Effector memory CD4-positive, alpha-beta T cell (primary cell): ENCODE data around the gene ADAM10.
"Not testable (repeated sequence)": the region's sequence is repeated elsewhere in the genome, so short reads cannot be mapped to it uniquely, and the experiment has no call there.

Experiments
- DNase-seq, 3 donors: peaks; one replicate each; pipeline ENCODE4 v3.0.0-alpha.2; 2020
- H3K27ac ChIP-seq: 2 replicates; pipeline ENCODE4 v1.7.0; 2013; ENCODE audit warnings: mild to moderate bottlenecking, low read length, moderate library complexity; ENCODE audit not compliant: insufficient read depth, poor library complexity, severe bottlenecking
- H3K27me3 ChIP-seq: replicated peaks from 2 replicates; pipeline ENCODE4 v1.7.0; 2013; ENCODE audit warnings: mild to moderate bottlenecking, low read length; ENCODE audit not compliant: insufficient read depth, control insufficient read depth, poor library complexity, severe bottlenecking
- H3K36me3 ChIP-seq: 2 replicates; pipeline ENCODE4 v1.7.0; 2013; ENCODE audit warnings: mild to moderate bottlenecking, low read length, moderate library complexity; ENCODE audit not compliant: control insufficient read depth, insufficient read depth
- H3K4me1 ChIP-seq: 2 replicates; pipeline ENCODE4 v1.7.0; 2013; ENCODE audit warnings: low read length, mild to moderate bottlenecking; ENCODE audit not compliant: control insufficient read depth, insufficient read depth, poor library complexity, severe bottlenecking
- H3K4me3 ChIP-seq: 2 replicates; pipeline ENCODE4 v1.7.0; 2013; ENCODE audit warnings: low read length, low read depth, mild to moderate bottlenecking; ENCODE audit not compliant: insufficient read depth, poor library complexity, severe bottlenecking
- H3K9me3 ChIP-seq: 2 replicates; pipeline ENCODE4 v1.7.0; 2013; ENCODE audit warnings: mild to moderate bottlenecking, low read length, moderate library complexity; ENCODE audit not compliant: control insufficient read depth

ADAM10 gene

GRCh38 chr15:58605931-58606530 is 143.5 kb downstream of the ADAM10 start:
- no peak for DNase-seq
- H3K9me3 ChIP-seq: no peaks in the 10 kb centered on the region
- H3K36me3 ChIP-seq: peaks cover 8% of the 10 kb centered on the region
- H3K4me3 ChIP-seq: no peak overlapping the region
- no peak overlapping the region for H3K27ac ChIP-seq
- no peaks in the 10 kb centered on the region for H3K4me1 ChIP-seq
- no peaks in the 10 kb centered on the region for H3K27me3 ChIP-seq

- Histone ChIP-seq H3K36me3 (peaks cover 6% of the 10 kb centered on the region), H3K27ac (no peak overlapping the region)
These were observed 145.0 kb downstream of the ADAM10 start for GRCh38 chr15:58604455-58604923.

GRCh38 chr15:58603927-58604326 is 145.6 kb downstream of the ADAM10 start:
- H3K27me3 ChIP-seq, DNase-seq, H3K4me1 ChIP-seq, H3K4me3 ChIP-seq, H3K9me3 ChIP-seq, H3K36me3 ChIP-seq, H3K27ac ChIP-seq: not testable (repeated sequence)

More at GRCh38 chr15:58604455-58604923, 145.0 kb downstream of the ADAM10 start:
- Histone ChIP-seq H3K4me3 (no peak overlapping the region), H3K4me1 (no peaks in the 10 kb centered on the region), H3K27me3 (no peaks in the 10 kb centered on the region), H3K9me3 (no peaks in the 10 kb centered on the region)
- no peak for DNase-seq

- H3K27me3 ChIP-seq: no peaks in the 10 kb centered on the region
- no peak for DNase-seq
- H3K36me3 ChIP-seq: peaks cover 8% of the 10 kb centered on the region
- H3K4me3 ChIP-seq: no peak overlapping the region
- H3K27ac ChIP-seq: no peak overlapping the region
- H3K9me3 ChIP-seq: no peaks in the 10 kb centered on the region
- no peaks in the 10 kb centered on the region for H3K4me1 ChIP-seq
These were observed 146.7 kb downstream of the ADAM10 start for GRCh38 chr15:58602823-58603222.

GRCh38 chr15:58598829-58599210 is 150.7 kb downstream of the ADAM10 start:
- Histone ChIP-seq H3K27ac (no peak overlapping the region), H3K4me3 (no peak overlapping the region), H3K4me1 (no peaks in the 10 kb centered on the region), H3K9me3 (no peaks in the 10 kb centered on the region), H3K36me3 (peaks cover 20% of the 10 kb centered on the region), H3K27me3 (no peaks in the 10 kb centered on the region)
- DNase-seq: no peak

- Histone ChIP-seq H3K4me1 (no peaks in the 10 kb centered on the region), H3K4me3 (no peak overlapping the region), H3K27ac (no peak overlapping the region), H3K9me3 (no peaks in the 10 kb centered on the region), H3K27me3 (no peaks in the 10 kb centered on the region), H3K36me3 (peaks cover 16% of the 10 kb centered on the region)
- no peak for DNase-seq
These were observed 151.3 kb downstream of the ADAM10 start for GRCh38 chr15:58597943-58598828.

GRCh38 chr15:58595516-58596263 is 153.8 kb downstream of the ADAM10 start:
- Histone ChIP-seq H3K4me1 (no peaks in the 10 kb centered on the region), H3K27me3 (no peaks in the 10 kb centered on the region), H3K27ac (no peak overlapping the region), H3K9me3 (no peaks in the 10 kb centered on the region), H3K36me3 (peaks cover 14% of the 10 kb centered on the region), H3K4me3 (no peak overlapping the region)
- no peak for DNase-seq

- no peak for DNase-seq
- Histone ChIP-seq H3K27ac (no peak overlapping the region), H3K27me3 (no peaks in the 10 kb centered on the region), H3K36me3 (peaks cover 14% of the 10 kb centered on the region), H3K9me3 (no peaks in the 10 kb centered on the region), H3K4me3 (no peak overlapping the region), H3K4me1 (no peaks in the 10 kb centered on the region)
These were observed 154.6 kb downstream of the ADAM10 start for GRCh38 chr15:58594898-58595297.

GRCh38 chr15:58593870-58594269 is 155.6 kb downstream of the ADAM10 start:
- Histone ChIP-seq H3K4me1 (no peaks in the 10 kb centered on the region), H3K27me3 (no peaks in the 10 kb centered on the region), H3K36me3 (peaks cover 14% of the 10 kb centered on the region), H3K27ac (no peak overlapping the region), H3K4me3 (no peak overlapping the region), H3K9me3 (no peaks in the 10 kb centered on the region)
- no peak for DNase-seq

GRCh38 chr15:58590926-58591325 is 158.6 kb downstream of the ADAM10 start:
- Histone ChIP-seq H3K4me1 (no peaks in the 10 kb centered on the region), H3K36me3 (no peaks in the 10 kb centered on the region), H3K9me3 (no peaks in the 10 kb centered on the region), H3K4me3 (no peak overlapping the region), H3K27ac (no peak overlapping the region), H3K27me3 (no peaks in the 10 kb centered on the region)
- DNase-seq: no peak
